Hepatocyte (in vitro differentiated cells): ENCODE results near the gene NDUFB11. TPM values are rescaled to one million over a fixed set of nuclear protein-coding genes. Genes with fewer than 3 reads are reported as not detected.
"Not testable (repeated sequence)": the region's sequence is repeated elsewhere in the genome, so short reads cannot be mapped to it uniquely, and the experiment has no call there.

Source experiments
- DNase-seq: peaks from one replicate; pipeline ENCODE4 v3.0.0-alpha.2; 2016; ENCODE audit warnings: low spot score
- H2AFZ ChIP-seq: fragments of 200-600 bp; sonication (generic); 2 replicates; pipeline ENCODE4 v1.6.0; 2016; ENCODE audit warnings: antibody characterized with exemption, mild to moderate bottlenecking
- H3K27ac ChIP-seq: fragments of 200-600 bp; sonication (generic); 2 replicates; pipeline ENCODE4 v1.5.1; 2016; ENCODE audit warnings: mild to moderate bottlenecking
- H3K27me3 ChIP-seq: fragments of 200-600 bp; sonication (generic); 2 replicates; pipeline ENCODE4 v1.6.1; 2016
- H3K36me3 ChIP-seq: fragments of 200-600 bp; sonication (generic); replicated peaks from 2 replicates; pipeline ENCODE4 v1.5.1; 2016; ENCODE audit warnings: low read depth; ENCODE audit not compliant: insufficient read depth
- H3K4me1 ChIP-seq: fragments of 200-600 bp; sonication (generic); 2 replicates; pipeline ENCODE4 v1.5.1; 2016; ENCODE audit warnings: mild to moderate bottlenecking, moderate library complexity; ENCODE audit not compliant: insufficient read depth
- H3K4me2 ChIP-seq: fragments of 200-600 bp; sonication (generic); 2 replicates; pipeline ENCODE4 v1.6.0; 2016
- H3K4me3 ChIP-seq: fragments of 200-600 bp; sonication (generic); 2 replicates; pipeline ENCODE4 v1.5.1; 2016; ENCODE audit warnings: mild to moderate bottlenecking
- H3K79me2 ChIP-seq: fragments of 200-600 bp; sonication (generic); 2 replicates; pipeline ENCODE4 v1.6.0; 2017; ENCODE audit warnings: mild to moderate bottlenecking
- H3K9me2 ChIP-seq: fragments of 200-600 bp; sonication (generic); replicated peaks from 2 replicates; pipeline ENCODE4 v1.6.0; 2017; ENCODE audit warnings: mild to moderate bottlenecking; ENCODE audit not compliant: insufficient read depth
- H3K9me3 ChIP-seq: fragments of 200-600 bp; sonication (generic); 2 replicates; pipeline ENCODE4 v1.5.1; 2016; ENCODE audit warnings: low read depth, mild to moderate bottlenecking
- H4K20me1 ChIP-seq: fragments of 200-600 bp; sonication (generic); 2 replicates; pipeline ENCODE4 v1.6.0; 2016; ENCODE audit warnings: mild to moderate bottlenecking; ENCODE audit not compliant: insufficient read depth, poor library complexity, severe bottlenecking
- EZH2 ChIP-seq: fragments of 200-600 bp; sonication (generic); IDR thresholded peaks from 2 replicates; pipeline ENCODE4 v1.6.1; 2016; ENCODE audit warnings: antibody characterized with exemption, mild to moderate bottlenecking, borderline replicate concordance
- EZH2phosphoT487 ChIP-seq: fragments of 200-600 bp; sonication (generic); IDR thresholded peaks from one replicate; pipeline ENCODE4 v1.6.1; 2018; ENCODE audit warnings: antibody characterized with exemption, mild to moderate bottlenecking, low read depth, moderate library complexity; ENCODE audit not compliant: unreplicated experiment, severe bottlenecking
- WGBS: methylation state at CpG from one replicate; pipeline ENCODE4 v1.1.6; 2016; ENCODE audit warnings: low lambda C conversion rate; ENCODE audit errors: missing lambda C conversion rate; 5-methylcytosine and 5-hydroxymethylcytosine counted together
- polyA plus RNA-seq: library from polyadenylated mRNA; unstranded; fragments of >200 nt; fragmentation: Nextera tagmentation; extraction: Ambion mirVana; gene quantifications from 2 replicates; pipeline ENCODE4 v1.2.1, GENCODE V29; 2016
- total RNA-seq: library from RNA; depleted of rRNA; stranded (reverse); fragments of >200 nt; gene quantifications from 2 replicates; pipeline ENCODE4 v1.2.3, GENCODE V29; 2014
- TF ChIP-seq, protein P1 (sequence below): fragments of 200-600 bp; sonication (generic); IDR thresholded peaks from 2 replicates; pipeline ENCODE4 v1.5.1; 2016; ENCODE audit warnings: antibody characterized with exemption, mild to moderate bottlenecking; ENCODE audit not compliant: poor library complexity

Gene NDUFB11
- total and polyA plus RNA-seq, 2 experiments from 2014 or later = 65.4 to 168 TPM

DNA sequence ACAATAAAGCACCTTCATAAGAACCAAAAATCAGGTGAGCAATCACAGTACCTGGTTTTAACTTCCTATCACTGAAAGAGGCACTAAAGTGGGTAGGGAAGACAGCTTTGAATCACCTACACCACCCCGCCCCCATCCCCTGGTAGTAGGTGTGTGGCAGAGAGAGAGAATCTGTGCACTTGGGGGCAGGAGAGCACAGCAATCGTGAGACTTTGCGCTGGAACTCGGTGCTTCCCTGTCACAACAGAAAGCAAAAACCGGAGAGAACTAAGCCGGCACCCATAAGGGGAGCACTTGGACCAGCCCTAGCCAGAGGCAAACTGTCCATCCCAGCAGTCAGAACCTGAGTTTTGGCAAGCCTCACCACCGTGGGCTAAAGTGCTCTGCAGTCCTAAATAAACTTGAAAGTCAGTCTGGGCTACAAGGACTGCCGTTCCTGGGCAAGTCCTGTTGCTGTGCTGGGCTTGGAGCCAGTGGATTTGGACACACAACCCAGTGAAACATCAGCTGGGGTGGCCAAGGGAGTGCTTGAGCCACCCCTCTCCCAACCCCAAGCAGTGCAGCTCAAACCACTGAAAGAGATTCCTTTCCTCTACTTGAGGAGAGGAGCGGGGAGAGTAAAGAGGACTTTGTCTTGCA is 32.1 kb downstream of the NDUFB11 start:
- H3K79me2 ChIP-seq = no peaks in the 10 kb centered on the region
- H4K20me1 ChIP-seq = no peaks in the 10 kb centered on the region
- TF ChIP-seq EZH2phosphoT487 = no peak
- no peak for TF ChIP-seq EZH2
- TF ChIP-seq, protein P1, sequence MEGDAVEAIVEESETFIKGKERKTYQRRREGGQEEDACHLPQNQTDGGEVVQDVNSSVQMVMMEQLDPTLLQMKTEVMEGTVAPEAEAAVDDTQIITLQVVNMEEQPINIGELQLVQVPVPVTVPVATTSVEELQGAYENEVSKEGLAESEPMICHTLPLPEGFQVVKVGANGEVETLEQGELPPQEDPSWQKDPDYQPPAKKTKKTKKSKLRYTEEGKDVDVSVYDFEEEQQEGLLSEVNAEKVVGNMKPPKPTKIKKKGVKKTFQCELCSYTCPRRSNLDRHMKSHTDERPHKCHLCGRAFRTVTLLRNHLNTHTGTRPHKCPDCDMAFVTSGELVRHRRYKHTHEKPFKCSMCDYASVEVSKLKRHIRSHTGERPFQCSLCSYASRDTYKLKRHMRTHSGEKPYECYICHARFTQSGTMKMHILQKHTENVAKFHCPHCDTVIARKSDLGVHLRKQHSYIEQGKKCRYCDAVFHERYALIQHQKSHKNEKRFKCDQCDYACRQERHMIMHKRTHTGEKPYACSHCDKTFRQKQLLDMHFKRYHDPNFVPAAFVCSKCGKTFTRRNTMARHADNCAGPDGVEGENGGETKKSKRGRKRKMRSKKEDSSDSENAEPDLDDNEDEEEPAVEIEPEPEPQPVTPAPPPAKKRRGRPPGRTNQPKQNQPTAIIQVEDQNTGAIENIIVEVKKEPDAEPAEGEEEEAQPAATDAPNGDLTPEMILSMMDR = no peak
- no peaks in the 10 kb centered on the region for H3K9me3 ChIP-seq
- H2AFZ ChIP-seq = no peak overlapping the region
- 72% methylated on average over 9 of the region's 9 CpGs for WGBS
- H3K36me3 ChIP-seq = no peaks in the 10 kb centered on the region
- no peaks in the 10 kb centered on the region for H3K4me1 ChIP-seq
- H3K4me3 ChIP-seq = no peak overlapping the region
- no peaks in the 10 kb centered on the region for H3K9me2 ChIP-seq
- H3K27ac ChIP-seq = no peak overlapping the region
- H3K4me2 ChIP-seq = no peak overlapping the region
- DNase-seq = no peak
- H3K27me3 ChIP-seq = no peaks in the 10 kb centered on the region

DNA sequence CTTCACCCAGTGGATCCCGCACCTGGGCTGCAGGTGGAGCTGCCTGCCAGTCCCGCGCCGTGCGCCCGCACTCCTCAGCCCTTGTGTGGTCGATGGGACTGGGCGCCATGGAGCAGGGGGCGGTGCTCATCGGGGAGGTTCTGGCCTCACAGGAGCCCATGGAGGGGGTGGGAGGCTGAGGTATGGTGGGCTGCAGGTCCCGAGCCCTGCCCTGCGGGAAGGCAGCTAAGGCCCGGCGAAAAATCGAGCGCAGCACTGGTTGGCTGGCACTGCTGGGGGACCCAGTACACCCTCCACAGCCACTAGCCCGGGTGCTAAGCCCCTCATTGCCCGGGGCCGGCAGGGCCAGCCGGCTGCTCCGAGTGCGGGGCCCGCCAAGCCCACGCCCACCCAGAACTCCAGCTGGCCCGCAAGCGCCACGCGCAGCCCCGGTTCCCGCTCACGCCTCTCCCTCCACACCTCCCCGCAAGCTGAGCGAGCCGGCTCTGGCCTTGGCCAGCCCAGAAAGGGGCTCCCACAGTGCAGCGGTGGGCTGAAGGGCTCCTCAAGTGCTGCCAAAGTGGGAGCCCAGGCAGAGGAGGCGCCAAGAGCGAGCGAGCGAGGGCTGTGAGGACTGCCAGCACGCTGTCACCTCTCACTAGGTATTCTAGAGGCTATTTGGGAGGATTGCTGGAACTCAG is 33.4 kb downstream of the NDUFB11 start:
- H3K27ac ChIP-seq, H3K36me3 ChIP-seq, H3K4me2 ChIP-seq, H3K79me2 ChIP-seq, H2AFZ ChIP-seq, H3K4me1 ChIP-seq, H3K27me3 ChIP-seq, H3K4me3 ChIP-seq, H3K9me2 ChIP-seq, H3K9me3 ChIP-seq, DNase-seq, H4K20me1 ChIP-seq: not testable (repeated sequence)
- 94% methylated on average over 36 of the region's 40 CpGs for WGBS

DNA sequence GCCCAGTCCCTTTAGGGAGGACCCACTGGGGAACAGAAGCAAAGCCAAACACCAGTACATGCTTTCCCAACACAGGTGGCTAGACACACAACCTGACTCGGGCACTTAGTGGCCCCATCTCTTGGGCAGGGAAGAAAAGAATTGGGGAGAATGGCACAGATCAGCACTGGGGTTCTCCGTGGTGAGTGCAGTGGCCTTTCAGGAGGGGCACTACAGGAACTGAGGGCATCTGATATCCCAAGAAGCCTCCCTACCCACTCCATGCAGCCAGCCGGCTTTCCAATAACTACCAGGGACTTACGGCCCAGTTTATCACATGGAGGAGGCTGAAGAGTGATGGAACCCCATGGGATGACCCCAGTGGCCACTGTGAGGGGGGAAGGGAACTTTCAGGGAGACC is 43.3 kb downstream of the NDUFB11 start:
- Histone ChIP-seq H4K20me1 (no peaks in the 10 kb centered on the region), H3K4me2 (no peak overlapping the region), H3K9me2 (no peaks in the 10 kb centered on the region), H3K4me1 (no peaks in the 10 kb centered on the region), H3K9me3 (no peaks in the 10 kb centered on the region), H3K79me2 (no peaks in the 10 kb centered on the region), H3K4me3 (no peak overlapping the region), H3K36me3 (no peaks in the 10 kb centered on the region), H3K27ac (no peak overlapping the region), H2AFZ (no peak overlapping the region), H3K27me3 (no peaks in the 10 kb centered on the region)
- TF ChIP-seq EZH2phosphoT487 = no peak
- no peak for TF ChIP-seq EZH2
- TF ChIP-seq, protein P1 = no peak
- DNase-seq = no peak
- WGBS = 83% methylated on average over 4 of the region's 4 CpGs

DNA sequence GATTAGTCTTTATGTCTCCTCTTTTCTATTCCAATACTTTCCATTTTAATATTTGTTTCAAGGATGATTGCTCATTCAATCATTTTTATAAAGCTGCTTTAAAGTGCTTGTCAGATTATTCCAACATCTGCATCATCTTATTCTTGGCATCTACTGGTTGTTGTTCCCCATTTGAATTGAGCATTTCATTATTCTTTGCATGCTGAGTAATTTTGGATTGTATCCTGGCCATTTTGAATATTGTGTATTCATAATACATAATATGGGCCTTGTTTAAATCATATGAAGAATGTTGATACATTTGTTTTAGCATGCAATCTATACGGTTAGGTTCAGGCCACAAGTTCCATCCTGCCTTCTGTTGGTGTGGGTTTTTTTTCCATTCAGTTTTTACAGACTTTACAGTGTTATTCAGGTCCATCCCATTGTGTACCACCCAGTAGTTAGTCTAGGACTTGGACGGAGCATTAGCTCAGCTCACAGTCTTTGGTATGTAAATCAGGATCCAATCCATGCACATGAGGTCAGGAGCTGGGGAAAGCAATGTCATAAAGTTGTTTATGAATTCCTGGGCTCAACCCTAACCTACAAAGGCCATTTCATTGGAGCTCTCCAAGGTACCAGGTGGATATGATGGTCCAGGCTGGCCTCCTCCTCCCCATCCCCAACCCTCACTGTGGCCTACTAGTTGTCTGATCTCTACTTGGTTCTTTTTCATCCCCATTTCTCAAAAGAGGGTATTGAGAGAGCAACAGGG is 46.0 kb downstream of the NDUFB11 start:
- Histone ChIP-seq H3K4me2 (no peak overlapping the region), H3K36me3 (no peaks in the 10 kb centered on the region), H3K9me3 (no peaks in the 10 kb centered on the region), H3K4me3 (no peak overlapping the region), H3K4me1 (no peaks in the 10 kb centered on the region), H3K79me2 (no peaks in the 10 kb centered on the region), H3K27ac (no peak overlapping the region), H3K9me2 (no peaks in the 10 kb centered on the region), H3K27me3 (no peaks in the 10 kb centered on the region), H2AFZ (no peak overlapping the region), H4K20me1 (no peaks in the 10 kb centered on the region)
- DNase-seq = no peak
- TF ChIP-seq, protein P1 = no peak
- no peak for TF ChIP-seq EZH2
- no peak for TF ChIP-seq EZH2phosphoT487
- WGBS = 93% methylated on average over 2 of the region's 2 CpGs
